HTR-8/SVneo (cell line): ENCODE results near the gene NFATC3.

Experiments used
- DNase-seq: peaks from one replicate; pipeline ENCODE4 v3.0.0; 2011; ENCODE audit warnings: low spot score, mixed read lengths; ENCODE audit not compliant: insufficient read length
- FAIRE-seq: peaks from 2 replicates; lab custom pipeline; 2011; peaks lifted over from hg19 to GRCh38; lab: Jason Lieb, UNC

NFATC3 gene

GRCh38 chr16:68264128-68265077 lies 179.2 kb downstream of the NFATC3 start, which contains the start of gene SLC7A6:
SLC7A6 (plus strand) TSS chr16:68264526; CDS start chr16:68274727, 10,201 bp downstream.
- DNase-seq = peak; percentile 79
- peak; percentile 89 for FAIRE-seq

- DNase-seq (peak; percentile 71), FAIRE-seq (no peak)
Observed at GRCh38 chr16:68265078-68265920, 180.1 kb downstream of the NFATC3 start.

GRCh38 chr16:68267612-68268405 lies 182.6 kb downstream of the NFATC3 start:
- no peak for FAIRE-seq
- no peak for DNase-seq

GRCh38 chr16:68269793-68270192 lies 184.6 kb downstream of the NFATC3 start:
- FAIRE-seq = no peak
- no peak for DNase-seq

DNA sequence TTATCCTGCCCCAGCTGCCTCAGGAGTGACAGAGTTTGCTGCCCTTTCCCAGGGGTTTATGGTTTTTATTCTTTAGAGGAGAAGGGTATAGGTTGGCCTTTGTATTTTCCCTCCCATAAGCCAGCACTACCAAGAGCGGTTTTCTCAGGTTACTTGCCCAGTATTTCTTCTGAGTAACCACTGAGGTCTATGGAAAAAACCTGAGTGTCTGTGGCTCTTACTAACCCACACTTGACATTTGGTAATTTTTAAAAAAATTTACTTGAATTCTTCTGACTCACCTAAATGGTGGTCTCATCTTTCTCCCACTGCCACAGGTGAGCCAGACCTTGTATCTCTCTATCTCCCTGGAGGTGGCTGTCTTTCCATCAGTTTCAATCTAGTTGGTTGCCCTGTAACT lies 185.2 kb downstream of the NFATC3 start:
- DNase-seq (no peak), FAIRE-seq (no peak)

GRCh38 chr16:68272507-68273209 lies 187.5 kb downstream of the NFATC3 start:
- DNase-seq (no peak), FAIRE-seq (no peak)

DNA sequence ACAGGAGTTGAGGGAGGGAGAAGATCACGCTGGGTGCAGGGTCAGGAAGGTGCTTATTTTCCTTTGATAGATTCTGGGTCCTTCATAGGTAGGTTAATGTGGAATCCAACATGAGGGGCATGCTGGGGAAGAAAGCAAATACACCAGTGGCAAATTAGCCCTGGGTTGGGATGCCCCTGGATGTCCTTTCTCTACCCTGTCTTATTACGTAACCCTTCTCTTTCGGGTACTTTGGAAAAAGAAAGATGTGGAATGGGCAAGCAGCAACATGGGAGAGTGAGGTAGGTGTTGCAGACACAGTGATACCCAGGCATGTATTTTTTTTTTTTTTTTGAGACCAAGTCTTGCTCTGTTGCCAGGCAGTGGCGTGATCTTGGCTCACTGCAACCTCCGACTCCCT lies 188.3 kb downstream of the NFATC3 start:
- DNase-seq (no peak), FAIRE-seq (no peak)

DNA sequence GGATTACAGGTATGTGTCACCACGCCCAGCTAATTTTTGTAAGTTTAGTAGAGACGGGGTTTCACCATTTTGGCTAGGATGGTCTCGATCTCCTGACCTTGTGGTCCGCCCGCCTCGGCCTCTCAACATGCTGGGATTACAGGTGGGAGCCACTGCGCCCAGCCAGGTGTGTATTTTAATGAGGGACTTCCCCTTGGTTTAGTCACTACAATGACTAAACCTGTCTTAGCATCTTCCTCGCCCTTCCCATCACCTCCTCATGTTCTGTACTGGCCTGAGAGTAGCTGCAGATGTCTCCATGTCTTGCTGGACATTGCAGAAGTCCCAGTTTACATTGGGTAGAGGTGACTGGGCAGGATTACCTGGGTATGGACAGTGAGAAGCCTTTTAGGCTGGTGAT lies 188.7 kb downstream of the NFATC3 start:
- FAIRE-seq = no peak

DNA sequence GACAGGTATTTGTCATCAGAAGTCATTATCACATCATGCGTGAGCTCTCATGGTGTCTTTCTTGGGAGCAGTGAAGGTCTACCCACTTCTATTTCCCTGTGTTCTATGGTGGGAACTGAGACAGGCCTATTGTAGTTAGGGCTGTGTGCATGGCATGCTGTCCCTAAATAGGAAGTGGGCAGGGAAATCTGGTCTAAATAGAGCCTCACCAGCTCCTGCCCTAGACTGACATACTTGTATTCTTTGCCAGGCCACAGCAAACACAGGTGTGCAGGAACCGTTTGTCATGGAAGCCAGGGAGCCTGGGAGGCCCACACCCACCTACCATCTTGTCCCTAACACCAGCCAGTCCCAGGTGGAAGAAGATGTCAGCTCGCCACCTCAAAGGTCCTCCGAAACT lies 189.3 kb downstream of the NFATC3 start:
- FAIRE-seq (no peak), DNase-seq (no peak)

More for the DNA sequence above, 188.7 kb downstream of the NFATC3 start:
- DNase-seq = no peak

- DNase-seq = no peak
- FAIRE-seq = no peak
Observed at GRCh38 chr16:68275611-68276191, 190.5 kb downstream of the NFATC3 start.

GRCh38 chr16:68276223-68276622 lies 191.1 kb downstream of the NFATC3 start:
- FAIRE-seq = no peak
- no peak for DNase-seq
